NCI-H748 (cell line): Measurements from ENCODE around the gene GDF11.
A peak's percentile ranks its signal among the peaks of the same experiment; 100 is the strongest.

Source experiments
- DNase-seq: peaks from one replicate; lab custom pipeline; 2025; ENCODE audit not compliant: unreplicated experiment; lab: John Stamatoyannopoulos, UW

GDF11 gene

DNA sequence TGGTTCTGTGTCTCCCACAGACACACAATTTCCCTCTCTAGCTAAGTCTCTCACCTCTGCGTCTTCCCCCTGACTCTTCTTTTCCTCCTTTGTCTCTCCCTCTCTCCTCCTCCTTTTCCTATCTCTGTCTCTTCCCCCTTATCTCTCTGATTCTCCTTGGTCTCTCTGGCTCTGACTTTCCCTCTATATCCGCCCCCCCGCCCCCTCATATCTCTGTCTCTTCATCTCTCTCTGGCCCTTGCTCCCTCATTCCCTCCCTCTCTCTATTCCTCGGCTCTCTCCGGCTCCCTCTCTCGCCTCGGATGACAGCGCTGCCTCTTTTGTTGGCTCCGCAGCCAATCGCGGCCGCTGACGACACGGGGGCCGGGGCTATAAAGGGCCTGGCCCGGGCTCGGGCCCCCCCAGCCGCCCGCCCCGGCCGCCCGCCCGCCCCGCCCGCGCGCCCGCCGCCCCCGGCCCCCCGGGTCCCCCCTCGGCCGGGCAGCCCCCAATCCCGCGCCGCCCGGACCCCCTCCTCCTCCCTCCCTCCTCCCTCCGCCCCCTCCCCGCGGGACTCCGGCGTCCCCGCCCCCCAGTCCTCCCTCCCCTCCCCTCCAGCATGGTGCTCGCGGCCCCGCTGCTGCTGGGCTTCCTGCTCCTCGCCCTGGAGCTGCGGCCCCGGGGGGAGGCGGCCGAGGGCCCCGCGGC lies at the start of gene GDF11:
GDF11 (plus strand) TSS at position 404 of the 687 bp plus-strand sequence; CDS start at position 599, 195 bp downstream.
- DNase-seq, result peak; percentile 87

DNA sequence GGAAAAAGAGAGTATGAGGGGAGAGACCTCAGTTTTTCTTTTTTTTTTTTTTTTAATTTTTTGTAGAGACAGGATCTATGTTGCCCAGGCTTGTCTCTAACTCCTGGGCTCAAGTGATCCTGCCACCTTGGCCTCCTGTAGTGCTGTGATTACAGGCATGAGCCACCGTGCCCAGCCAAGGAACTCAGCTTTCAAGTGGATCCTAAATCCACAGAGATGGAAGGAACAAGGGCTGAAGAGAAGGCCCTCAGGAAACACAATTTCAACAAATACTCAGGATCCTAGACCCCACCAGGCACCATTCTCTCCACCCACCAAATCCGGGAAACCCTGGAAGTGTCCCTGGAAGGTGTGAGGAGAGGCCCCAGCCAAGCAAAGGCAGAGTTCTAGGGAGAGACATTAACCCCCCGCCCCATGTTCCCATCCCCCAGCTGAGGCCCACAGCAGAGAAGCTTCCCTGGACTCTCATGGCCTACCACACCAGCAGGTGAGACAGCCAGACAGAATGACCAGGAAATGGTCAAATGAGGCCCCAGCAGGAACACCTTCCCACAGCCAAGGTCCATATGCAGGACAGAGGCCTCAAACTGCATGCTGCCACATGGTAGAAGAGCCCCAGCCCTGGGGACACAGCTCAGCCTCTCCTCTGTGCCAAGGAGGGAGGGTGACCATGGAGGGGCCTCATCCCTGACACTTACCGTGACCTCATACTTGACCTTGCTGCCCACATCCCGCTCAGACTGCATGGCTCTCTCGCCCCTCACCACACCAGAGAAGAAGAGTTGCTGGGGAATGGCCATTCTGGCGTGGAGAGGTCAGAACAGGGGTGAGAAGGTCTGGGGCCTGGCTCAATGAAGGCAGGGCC lies 49.4 kb upstream of the GDF11 start:
- DNase-seq, result no peak

DNA sequence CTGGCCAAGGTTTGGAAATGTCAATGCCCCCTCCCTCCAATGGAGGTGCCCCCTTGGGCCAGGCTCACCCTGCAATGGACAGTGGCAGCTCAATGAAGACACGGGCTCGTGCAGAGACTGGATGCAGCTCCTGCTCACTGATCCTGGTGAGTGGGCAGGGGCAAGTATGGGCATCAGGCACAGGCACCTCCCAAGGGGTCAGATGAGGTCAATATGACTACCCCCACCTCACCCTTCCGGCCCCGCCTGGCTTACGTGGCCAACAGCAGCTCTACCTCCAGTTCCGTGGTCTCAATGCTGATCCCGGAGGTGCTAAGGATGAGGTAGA lies 48.8 kb upstream of the GDF11 start:
- no peak for DNase-seq

- no peak for DNase-seq
Observed at GRCh38 chr12:55694651-55695050, 48.3 kb upstream of the GDF11 start.

DNA sequence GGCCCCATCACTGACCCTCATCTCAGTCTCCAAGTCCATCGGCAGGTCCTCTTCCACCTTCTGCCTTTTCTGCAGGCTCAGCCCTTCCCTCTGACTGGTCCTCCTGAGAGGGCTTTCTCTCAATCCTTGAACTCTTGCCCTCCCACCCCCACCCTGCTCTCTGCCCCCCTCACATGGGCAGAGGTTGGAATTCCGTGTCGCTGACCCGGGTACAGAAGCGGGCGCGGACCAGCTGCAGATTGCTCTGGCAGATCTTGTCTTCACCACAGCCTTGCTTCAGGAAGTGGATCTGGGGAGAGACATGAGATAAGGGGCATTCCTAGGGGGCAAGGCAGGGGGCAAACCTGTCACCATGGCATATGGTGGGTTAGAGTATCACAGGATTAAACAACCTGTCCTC lies 47.6 kb upstream of the GDF11 start:
- no peak for DNase-seq

- DNase-seq, result no peak
Observed at GRCh38 chr12:55696141-55696540, 46.8 kb upstream of the GDF11 start.

GRCh38 chr12:55696796-55697462 lies 46.0 kb upstream of the GDF11 start:
- no peak for DNase-seq

- DNase-seq, result no peak
Observed at GRCh38 chr12:55697686-55698085, 45.2 kb upstream of the GDF11 start.

DNA sequence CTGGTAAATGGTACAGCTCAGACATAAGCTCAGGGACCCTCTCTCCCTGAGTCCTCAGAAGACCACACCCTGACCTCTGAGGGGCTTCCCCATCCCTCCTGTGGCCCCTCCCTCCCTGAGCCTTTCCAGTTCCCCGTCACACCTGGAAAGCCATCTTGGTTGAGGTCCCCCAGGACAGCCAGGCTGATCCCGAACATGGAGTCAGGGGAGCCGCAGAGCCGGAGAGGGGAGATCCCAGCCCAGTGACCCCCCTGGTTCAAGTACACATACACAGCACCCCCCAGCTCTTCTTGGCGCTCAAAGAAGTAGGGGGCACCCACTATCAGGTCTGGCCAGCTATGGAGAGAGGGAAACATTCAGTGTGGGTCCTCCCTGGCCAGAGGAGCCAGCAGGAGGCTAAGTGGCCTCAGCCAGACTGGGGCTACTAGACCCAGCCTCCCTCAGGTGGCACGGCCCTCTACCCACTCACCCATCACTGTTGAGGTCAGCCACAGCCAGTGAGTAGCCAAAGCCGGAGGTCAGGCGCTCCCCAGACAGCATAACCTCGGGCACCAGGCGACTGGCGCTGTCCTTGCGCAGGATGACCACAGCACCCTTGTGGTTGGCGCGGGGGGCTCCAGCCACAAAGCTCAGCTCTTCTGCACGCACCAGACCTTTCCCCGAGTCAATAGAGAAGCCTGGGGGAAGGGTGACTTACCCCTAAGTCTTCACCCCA lies 44.5 kb upstream of the GDF11 start:
- no peak for DNase-seq

DNA sequence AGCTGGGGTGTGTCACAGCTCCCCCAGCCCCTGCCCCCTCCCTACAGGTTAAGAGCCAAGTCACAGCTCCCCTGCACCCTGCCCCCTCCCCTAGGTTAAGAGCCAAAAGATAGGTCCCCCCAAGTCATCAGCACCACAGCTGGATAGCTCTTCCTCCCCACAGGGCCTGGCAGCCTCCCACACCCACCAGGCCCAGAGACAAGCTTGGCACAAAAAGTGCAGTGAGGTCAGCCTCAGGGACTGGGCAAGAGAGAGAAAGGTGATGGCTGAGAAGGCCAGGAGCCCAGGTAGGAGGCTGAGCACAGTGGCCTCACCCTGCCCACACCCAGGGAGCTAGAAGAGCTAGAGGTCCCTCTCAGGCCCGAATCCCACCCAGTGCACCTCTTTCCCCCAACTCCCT lies 44.0 kb upstream of the GDF11 start:
- DNase-seq, result no peak

DNA sequence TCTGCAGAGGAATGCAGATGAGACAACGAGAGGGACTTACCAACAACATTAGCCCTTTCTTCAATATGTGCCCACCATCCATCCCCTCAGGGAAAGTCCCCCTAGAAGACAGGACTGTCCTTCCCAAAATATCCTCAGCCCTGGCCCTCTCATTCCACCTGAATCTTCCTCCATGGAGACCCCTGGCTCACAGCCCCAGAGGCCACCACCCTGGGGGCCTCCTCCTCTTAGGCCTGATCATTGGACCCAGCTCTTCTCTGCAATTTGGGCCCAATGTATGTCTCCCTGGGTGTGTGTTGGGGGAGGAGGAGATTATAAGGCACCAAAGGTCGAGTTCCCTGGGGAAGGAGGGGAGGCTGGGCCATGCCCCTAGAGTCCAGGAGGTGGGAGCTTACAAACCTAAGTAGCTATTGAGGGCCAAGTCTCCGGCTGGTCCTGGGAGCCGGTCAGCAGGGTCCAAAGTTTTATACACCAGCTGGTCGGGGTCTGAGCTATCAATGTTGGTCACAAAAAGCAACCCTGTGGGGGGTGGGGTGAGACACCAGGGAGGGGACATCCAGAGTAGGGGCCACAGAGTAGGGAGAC lies 43.4 kb upstream of the GDF11 start:
- no peak for DNase-seq

- no peak for DNase-seq
Observed at GRCh38 chr12:55700255-55701018, 42.5 kb upstream of the GDF11 start.

- DNase-seq, result no peak
Observed at GRCh38 chr12:55702861-55703260, 40.1 kb upstream of the GDF11 start.

DNA sequence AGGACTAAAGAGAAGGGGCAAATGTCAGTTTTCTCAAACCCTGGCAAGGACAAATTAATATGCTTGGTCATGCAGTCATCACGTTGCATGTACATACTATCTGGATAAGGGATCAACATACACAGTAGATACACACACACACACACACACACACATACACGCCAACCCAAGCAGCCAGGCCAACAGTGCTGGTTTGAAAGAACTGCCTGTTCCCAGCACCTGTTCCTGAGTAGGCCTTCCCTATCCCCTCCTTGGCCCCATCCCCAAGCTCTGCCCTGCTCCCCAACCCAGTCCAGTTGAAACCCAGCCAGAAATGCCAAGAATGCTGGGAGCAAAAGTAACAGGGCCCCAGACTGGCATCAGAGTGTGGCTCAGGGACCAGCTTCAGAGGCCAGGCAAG lies 39.6 kb upstream of the GDF11 start:
- no peak for DNase-seq

- no peak for DNase-seq
Observed at GRCh38 chr12:55703901-55704761, 38.8 kb upstream of the GDF11 start.

DNA sequence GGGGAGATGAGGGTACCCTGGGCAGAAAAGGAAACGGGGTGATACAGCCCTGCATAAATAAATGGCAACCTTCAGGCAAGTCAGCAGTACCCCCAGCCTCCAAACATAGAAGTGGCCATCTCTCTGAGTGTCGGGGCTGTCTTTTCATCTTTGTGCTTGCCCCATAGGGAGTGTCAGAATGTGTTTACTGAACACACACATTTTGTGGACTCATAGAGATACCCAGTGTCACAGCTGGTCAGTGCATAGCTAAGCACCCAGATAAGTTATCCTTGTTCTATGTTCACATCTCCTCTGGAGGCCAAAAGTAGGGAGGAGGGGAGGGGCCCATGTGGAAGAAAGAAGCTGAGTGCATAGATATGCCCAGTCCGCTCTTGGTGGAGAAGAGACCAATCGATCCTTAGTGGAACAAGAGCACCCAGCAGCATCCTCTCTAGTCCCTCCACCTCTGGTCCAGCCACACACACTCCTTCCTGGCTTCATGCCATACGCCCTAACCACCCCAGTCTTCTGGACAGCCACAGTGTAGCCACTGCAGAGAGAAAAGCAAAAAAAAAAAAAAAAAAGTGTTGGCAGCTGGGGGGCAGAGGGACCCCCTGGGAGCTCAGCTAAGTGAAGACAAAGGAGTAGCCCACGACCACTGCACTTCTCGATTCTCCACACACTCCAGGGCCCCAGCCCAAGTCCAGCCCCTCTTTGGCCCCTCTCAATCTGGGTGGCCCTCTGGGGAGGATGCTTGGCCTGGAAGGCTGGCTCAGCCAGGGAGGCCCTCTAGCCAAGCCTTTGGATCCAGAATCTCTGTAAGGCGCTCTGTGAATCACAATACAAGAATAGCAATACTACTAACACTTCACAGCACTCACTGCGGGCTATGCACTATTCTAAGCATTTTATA lies 37.9 kb upstream of the GDF11 start:
- no peak for DNase-seq

DNA sequence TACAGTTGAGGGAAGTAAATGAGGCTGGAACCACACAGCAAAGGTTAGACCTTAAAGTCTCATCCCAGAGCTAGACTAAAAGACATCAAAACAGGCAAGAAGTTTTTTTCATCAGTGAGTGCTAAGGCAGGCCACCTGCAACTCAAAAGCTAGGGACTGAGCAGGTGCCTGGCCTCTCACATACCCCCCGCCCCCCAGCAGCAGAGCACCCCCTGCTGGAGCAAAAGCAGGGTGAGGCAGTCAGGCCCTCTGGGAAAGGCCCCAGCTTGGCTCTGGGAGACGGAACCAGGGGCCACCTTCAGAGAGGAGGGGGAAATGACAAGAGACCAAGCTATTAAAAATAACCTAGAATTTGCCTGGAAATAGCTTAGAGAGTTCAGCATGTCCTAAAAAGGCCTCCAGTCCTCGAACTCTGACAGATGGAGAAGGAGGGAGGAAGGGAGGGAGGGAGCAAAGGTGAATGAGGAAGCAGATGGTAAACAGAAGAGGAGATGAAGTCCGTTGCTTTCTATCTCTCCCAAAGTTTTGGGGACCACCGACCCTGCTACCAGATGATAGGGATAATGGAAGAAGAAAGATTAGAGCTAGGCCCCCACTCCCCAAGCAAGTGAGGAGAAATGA lies 37.0 kb upstream of the GDF11 start:
- peak; percentile 37 for DNase-seq
